B cell (primary cell): ENCODE measurements around the gene KIF26B.

Experiments
- CTCF ChIP-seq: fragments of 200-600 bp; IDR thresholded peaks from one replicate; pipeline ENCODE4 v1.8.0; 2022; ENCODE audit warnings: antibody characterized with exemption, mild to moderate bottlenecking
- EZH2 ChIP-seq: IDR thresholded peaks from 2 replicates; pipeline ENCODE4 v1.6.1; 2012; ENCODE audit warnings: borderline replicate concordance, low read depth, mild to moderate bottlenecking, moderate library complexity, low read length; ENCODE audit not compliant: insufficient read depth, poor library complexity, severe bottlenecking

- TF ChIP-seq CTCF (no peak), EZH2 (no peak)
Observed at GRCh38 chr1:245291351-245291750, 136.6 kb downstream of the KIF26B start.
